NCI-H748 treated with DMSO at 0.1 percent for 48 hours (cell line): ENCODE data around the gene PGAM1.
"Not testable (repeated sequence)": the region's sequence is repeated elsewhere in the genome, so short reads cannot be mapped to it uniquely, and the experiment has no call there.

ENCODE experiments used
- DNase-seq: peaks from one replicate; lab custom pipeline; 2025; lab: John Stamatoyannopoulos, UW

Gene PGAM1

DNA sequence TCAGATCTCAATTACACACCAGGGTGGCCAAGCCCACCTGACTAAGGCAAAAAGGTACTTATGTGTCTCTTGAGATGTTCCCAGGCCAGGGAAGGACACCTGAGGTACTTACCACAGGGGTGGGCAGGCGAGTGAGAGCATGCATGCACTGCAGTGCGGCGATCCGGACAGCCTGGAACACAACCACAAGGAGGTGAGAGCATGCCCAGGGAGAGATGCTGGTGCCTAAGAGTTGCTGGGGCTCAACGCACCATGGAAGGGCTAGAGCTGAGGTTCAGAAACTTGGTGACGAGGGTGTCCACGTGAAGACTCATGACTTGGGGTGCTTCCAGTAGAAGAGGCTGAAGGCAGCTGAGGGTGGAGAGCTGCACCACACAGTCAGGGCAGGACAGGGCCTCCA lies 33.1 kb downstream of the PGAM1 start:
- no peak for DNase-seq

DNA sequence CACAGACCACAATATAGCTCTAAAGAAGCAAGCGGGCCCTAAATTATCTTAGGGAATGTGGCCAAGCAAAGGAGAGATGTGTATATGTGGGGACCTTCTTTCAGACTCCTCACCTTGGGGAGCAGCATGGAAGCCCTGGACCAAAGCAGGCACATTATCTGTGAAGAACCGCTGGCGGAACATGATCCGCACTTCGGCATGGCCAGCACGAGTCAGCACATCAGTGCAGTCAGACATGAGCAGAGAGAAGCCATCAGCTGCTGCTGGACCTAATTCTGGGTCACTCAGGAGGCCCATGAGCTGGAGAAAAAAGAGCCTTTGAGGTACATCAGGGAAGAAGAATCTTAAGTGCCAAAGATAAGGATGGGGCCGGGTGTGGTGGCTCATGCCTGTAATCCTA lies 33.9 kb downstream of the PGAM1 start:
- DNase-seq, result no peak

DNA sequence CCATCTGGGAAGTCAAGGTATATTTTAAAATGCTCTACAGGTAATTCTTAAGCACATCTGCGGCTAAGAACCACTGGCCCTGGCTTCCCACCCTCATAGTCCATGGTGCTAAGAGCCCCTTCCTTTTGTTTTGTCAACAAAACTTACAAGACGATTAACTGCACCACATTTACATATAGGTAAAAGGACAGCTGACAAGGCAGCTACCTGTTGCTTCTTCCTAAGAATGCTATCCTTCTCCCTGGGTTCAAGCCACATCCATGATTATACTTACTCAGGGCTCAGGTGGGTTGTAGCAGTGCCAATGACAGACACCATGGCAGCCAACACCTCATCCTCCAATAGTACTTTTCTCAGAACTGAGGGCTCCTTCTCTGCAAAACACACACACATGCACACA lies 36.3 kb downstream of the PGAM1 start:
- DNase-seq, result no peak

DNA sequence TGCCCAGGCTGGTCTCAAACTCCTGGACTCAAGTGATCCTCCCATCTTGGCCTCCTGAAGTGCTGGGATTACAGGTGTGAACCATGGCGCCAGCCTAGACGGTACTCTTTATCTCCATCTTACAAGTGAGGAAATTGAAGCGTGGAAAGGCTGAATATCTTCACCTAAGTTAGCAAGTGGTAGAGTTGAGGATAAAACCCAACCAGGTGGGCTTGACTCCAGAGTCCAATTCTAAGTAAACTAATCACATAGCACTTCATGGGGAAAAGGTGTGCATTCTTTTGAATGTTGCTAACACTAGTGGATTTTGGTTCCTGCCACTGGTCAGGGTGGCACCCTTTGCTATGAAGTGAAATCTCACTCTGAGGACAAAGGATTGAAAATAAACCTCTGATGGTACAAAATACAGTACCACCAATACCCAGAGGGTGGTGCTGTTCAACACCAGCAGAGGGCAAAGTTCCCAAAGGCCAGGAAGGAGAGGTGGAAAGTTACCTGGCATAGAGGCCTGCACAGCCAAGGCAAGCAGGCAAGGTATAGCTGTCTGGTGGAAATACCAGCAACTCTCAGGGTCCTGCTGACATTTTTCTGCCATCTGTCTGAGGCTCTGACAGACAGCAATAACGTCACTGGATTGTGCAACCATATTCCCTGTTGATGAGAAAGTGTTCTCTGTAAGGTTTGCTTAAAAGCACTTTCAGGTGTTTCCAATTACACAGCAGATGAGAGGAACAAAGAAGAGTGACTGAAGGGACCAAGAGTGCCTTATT lies 37.6 kb downstream of the PGAM1 start:
- DNase-seq, result no peak

DNA sequence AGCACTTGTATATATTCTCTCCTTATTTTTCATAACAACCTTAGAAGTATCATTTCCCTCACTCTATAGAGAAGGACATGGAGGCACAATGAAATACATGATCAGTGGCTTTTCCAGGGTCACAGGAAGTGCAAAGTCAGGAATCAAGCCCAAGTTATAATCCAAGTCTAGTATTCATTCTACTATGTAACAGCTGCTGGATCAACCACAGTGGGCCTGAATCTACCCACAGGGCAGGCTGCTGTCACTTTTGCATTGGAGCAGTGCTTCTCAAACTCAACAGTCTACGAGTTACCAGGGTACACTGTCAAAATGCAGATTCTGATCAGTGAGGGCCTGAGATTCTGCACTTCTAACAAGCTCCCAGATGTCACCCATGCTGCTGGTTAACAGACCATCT lies 38.2 kb downstream of the PGAM1 start:
- DNase-seq, result no peak

DNA sequence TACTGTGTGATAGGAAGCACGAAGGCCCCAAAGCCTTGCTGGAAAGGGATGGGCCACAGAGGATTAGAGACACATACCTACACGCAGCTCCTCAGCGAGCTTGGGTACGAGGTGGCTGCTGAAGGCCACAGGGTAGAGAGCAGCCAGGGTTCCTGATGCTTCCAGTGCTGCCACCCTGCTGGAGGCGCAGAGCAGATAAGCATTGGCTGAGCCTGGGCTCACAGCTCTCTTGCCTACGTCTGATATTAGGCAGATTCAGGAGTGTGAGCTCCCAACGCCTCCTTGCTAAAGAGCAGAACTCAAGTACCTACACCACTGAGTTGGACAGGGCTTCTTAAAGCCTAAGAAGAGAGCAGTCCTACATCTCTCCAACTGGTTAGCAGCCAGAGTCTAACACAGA lies 40.0 kb downstream of the PGAM1 start:
- no peak for DNase-seq

DNA sequence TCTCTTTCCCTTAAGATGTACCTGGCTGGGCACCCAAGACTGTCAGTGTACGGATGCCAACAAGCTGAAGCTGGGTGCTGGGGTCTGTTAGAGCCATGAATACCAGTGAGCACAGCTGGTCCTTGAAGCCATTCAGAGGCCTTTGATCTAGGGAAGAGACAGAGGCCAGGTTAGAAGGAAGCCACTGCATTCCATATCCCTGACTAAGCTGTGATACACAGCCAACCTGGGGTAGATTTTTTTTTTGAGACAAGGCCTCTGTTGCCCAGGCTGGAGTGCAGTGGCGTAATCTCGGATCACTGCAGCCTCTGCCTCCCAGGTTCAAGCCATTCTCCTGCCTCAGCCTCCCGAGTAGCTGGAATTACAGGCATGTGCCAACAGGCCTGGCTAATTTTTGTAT lies 40.8 kb downstream of the PGAM1 start:
- no peak for DNase-seq

DNA sequence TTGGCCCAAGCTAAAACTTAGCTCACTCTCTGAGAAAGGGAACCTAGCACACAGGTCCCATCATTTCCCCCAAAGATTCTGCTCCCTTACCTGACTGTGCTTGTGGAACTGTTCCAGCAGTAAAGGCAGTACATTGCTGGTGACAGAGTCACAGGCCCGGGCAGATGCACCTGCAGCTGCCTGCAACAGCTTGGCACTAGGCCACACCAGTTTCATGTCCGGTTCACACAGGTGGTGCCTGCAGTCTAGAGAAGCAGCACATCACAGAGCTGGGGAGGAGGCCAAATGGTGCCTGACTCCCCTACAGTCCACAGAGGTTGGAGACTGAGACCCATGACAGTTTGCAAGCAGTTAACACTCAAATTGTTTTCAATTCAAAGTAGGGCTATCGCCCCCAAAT lies 42.2 kb downstream of the PGAM1 start:
- DNase-seq, result no peak

DNA sequence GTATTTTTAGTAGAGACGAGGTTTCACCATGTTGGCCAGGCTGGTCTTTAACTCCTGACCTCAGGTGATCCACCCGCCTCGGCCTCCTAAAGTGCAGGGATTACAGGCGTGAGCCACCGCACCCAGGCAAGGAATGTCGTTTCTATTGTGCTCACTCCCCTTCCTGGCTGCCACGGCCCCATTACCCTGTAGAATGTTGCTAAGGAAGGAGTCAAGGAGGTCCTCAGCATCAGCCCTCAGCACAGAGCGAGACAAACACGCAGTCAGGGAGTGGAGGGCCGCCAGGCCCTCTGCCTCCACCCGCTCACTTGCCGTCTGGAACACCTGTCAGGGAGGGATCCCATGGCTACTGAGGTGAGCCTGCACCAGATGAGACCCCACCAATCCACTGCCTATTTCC lies 42.8 kb downstream of the PGAM1 start:
- not testable (repeated sequence) for DNase-seq

DNA sequence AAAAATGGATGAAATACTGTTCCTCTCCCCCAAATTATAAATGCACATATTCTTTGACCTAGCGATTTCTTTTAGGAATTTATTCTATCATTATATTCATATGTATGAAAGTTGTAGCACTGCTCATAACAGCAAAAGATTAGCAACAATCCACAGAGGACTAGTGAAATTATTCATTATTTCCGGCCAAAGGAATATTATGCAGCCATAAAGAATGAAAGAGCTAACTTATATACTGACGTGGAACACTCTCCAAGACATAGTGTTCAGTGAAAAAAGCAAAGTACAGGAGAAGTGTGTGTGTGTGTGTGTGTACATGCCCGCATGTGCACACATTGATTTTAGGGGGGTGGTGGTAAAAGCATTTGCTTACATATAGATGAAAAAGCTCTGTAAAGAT lies 48.9 kb downstream of the PGAM1 start:
- no peak for DNase-seq

DNA sequence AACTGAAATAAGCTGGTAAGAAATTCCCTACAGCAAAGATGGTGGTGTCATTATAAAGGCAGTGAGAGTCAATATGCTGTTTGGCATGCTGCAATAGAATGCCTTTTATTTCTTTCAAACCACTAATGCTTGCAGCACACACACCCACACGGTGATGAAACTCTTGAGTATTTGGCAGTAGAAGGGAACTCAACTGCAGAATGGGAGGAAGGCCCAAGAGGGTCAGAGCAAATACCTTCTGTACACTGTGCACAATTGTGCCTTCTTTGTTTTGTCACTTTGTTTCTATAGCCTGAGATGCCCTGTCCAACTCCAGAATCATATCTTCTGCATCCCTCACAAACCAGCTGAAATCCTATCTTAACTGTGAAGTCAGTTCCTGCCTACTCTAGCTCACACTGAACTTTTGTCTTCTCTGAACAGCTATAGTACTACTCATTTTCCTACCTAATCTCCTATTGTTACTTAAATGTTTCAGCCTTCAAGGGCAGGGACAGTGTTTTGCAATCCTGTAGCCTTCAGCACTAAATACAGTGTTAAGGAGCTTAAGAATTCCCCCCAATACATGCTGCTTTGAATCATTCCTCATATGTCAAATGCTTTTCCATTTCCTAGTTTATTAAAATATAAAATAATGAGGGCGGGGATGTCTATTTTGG lies 50.1 kb downstream of the PGAM1 start:
- no peak for DNase-seq

DNA sequence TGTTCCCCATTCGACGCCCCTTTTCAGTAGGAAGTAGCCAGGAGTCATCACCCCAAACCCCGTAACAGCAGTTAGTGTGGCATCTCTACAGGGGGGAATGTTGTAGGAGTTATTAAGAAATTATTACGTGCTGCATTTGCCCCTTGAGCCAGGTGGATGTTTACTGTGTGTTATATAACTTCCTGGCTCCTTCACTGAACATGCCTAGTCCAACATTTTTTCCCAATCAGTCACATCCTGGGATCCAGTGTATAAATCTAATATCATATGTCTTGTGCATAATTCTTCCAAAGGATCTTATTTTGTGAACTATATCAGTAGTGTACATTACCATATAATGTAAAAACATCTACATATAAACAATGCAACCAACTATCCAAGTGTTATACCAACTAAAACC lies 53.4 kb downstream of the PGAM1 start:
- not testable (repeated sequence) for DNase-seq

DNA sequence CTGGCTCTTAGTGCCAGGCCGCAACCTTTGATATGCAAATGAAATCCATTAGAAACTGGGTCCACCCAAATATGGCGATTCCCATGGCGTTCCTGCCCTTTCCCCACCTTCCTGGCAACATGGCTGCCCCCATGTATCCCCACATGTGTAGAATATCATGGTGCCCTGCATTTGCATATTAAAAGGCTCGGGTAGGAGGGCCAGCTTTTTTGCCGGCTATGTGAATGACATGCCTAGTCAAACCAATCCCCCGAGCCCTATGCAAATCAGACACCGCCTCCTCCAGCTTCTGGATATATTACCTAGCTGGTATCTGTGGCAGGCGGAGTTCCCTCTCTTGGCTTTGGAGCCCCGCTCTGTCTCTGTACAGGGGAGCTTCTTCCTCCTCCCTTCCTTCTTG lies 53.9 kb downstream of the PGAM1 start:
- DNase-seq, result no peak

DNA sequence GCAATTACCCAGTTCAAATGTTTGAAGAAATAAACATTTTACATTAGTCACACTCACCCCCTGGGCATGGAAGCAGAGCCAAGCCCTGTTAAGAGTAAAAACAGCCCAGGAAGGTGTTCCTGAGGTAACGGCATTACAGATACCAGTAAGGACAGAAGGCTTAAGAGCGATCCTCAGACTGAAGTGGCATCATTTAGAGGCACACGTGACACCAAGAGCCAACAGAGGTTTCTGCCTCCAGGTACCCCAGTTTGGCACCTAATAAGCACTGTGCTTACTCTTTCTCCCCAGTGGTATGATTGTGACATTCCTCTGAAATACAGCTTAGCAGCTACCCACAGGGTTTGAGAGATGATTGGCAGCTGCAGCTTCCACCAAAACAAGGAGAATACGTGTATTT lies 55.1 kb downstream of the PGAM1 start:
- no peak for DNase-seq

DNA sequence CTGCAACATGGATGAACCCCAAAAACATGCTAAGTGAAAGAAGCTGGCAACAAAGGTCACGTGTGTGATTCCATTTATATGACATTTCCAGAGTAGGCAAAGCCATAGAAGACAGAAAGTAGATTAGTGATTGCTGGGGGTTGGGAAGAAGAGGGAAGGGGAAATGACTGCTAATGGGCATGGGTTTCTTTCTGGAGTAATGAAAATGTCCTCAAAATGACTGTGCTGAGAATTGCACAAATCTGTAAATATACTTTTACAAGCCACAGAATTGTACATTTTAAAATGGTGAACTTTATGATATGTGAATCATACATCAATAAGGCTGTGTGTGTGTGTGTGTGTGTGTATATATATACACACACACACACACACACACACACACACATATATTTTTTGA lies 56.4 kb downstream of the PGAM1 start:
- DNase-seq, result no peak
